Adrenal gland (tissue), 5 donors: ENCODE results near the gene TRAF3.

ENCODE experiments used
- CTCF ChIP-seq, 6 experiments: fragments of 450-650 bp in 4 of 6; fragments of 200-600 bp in 2 of 6; sonication (generic) in 1 of 6; IDR thresholded peaks; 1 replicate in 5 of 6; 2 replicates in 1 of 6; pipeline versions ENCODE4 v1.5.1 to v1.8.0; 2016 to 2021; ENCODE audit warnings: antibody characterized with exemption in 6 of 6, mild to moderate bottlenecking in 2 of 6, moderate library complexity in 1 of 6
- POLR2A ChIP-seq, 2 donors: fragments of 450-650 bp; IDR thresholded peaks; one replicate each; pipeline ENCODE4 v1.6.1; 2017; ENCODE audit warnings: antibody characterized with exemption in 2 of 2, mild to moderate bottlenecking in 2 of 2, moderate library complexity in 1 of 2
- donor health status: DM: no; HTN: no; CAD: no.

GRCh38 chr14:102854091-102854703, 76.9 kb downstream of the TRAF3 start:
- TF ChIP-seq CTCF (IDR thresholded peaks at IDR 0.05) (no peak), POLR2A (IDR thresholded peaks at IDR 0.05) (no peak)
